IMR-90 (cell line): Measurements from ENCODE around the gene PAK5.

ENCODE experiments used
- BHLHE40 ChIP-seq: fragments of 150-350 bp; IDR thresholded peaks from 2 replicates; pipeline ENCODE4 v1.6.1; 2016; ENCODE audit warnings: mild to moderate bottlenecking, low read depth, low read length
- MAFK ChIP-seq: IDR thresholded peaks from 2 replicates; pipeline ENCODE4 v1.6.1; 2012; ENCODE audit warnings: low read depth, low read length, improper control_type of control experiment
- MXI1 ChIP-seq: IDR thresholded peaks from 2 replicates; pipeline ENCODE4 v1.6.1; 2012; ENCODE audit warnings: low read depth, mild to moderate bottlenecking, low read length, moderate library complexity, borderline replicate concordance
- POLR2A ChIP-seq: IDR thresholded peaks from 2 replicates; pipeline ENCODE4 v1.6.1; 2012; ENCODE audit warnings: mild to moderate bottlenecking, low read depth, low read length
- RAD21 ChIP-seq: IDR thresholded peaks from 2 replicates; pipeline ENCODE4 v1.6.1; 2012; ENCODE audit warnings: low read length, improper control_type of control experiment
- RCOR1 ChIP-seq: IDR thresholded peaks from 2 replicates; pipeline ENCODE4 v1.6.1; 2012; ENCODE audit warnings: mild to moderate bottlenecking, low read length, improper control_type of control experiment; ENCODE audit not compliant: insufficient replicate concordance
- SMC3 ChIP-seq: fragments of 150-350 bp; IDR thresholded peaks from 2 replicates; pipeline ENCODE4 v1.6.1; 2016; ENCODE audit warnings: low read depth, mild to moderate bottlenecking, antibody characterized with exemption, low read length, moderate library complexity
- USF2 ChIP-seq: fragments of 150-350 bp; IDR thresholded peaks from 2 replicates; pipeline ENCODE4 v1.6.1; 2017; ENCODE audit warnings: mild to moderate bottlenecking, antibody characterized with exemption, low read length, low read depth
- TF ChIP-seq, protein P1 (sequence below): conservative IDR thresholded peaks from 2 replicates; pipeline ENCODE4 v1.5.1; 2012; ENCODE audit warnings: mild to moderate bottlenecking, low read depth, low read length, improper control_type of control experiment

DNA sequence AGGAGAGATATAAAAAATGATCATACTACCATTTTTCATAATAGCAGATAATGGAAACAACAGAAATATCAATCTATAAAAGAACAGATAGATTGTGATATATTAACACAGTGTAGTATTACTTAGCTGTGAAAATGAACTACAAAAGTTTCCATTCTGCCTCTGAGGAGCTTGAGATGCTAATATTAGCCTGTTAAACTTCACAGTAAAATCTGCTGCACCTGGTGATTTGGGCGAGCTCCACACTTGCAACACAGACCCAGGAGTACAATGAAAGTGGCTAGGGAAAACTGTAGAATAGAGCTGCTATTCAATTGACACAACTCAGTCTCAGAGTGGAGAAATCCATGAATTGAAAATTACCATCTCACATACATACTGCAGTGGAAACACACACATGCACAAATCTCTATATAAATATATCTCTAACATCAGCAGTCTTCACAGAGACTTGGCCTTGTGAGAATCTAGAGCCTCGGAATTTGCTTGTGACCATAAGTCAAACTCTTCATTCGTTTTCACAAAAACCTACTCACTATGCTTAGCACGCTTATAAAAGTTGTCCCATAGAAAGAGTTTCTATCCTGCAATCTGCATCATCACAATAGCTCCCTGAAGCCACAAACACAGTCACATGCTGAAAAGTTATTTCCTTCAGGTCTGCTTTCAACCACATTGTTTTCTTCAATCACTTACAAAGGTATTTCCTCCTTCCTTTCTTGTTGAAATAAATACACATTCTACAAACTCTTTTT lies 133.0 kb downstream of the PAK5 start:
- TF ChIP-seq, protein P1, sequence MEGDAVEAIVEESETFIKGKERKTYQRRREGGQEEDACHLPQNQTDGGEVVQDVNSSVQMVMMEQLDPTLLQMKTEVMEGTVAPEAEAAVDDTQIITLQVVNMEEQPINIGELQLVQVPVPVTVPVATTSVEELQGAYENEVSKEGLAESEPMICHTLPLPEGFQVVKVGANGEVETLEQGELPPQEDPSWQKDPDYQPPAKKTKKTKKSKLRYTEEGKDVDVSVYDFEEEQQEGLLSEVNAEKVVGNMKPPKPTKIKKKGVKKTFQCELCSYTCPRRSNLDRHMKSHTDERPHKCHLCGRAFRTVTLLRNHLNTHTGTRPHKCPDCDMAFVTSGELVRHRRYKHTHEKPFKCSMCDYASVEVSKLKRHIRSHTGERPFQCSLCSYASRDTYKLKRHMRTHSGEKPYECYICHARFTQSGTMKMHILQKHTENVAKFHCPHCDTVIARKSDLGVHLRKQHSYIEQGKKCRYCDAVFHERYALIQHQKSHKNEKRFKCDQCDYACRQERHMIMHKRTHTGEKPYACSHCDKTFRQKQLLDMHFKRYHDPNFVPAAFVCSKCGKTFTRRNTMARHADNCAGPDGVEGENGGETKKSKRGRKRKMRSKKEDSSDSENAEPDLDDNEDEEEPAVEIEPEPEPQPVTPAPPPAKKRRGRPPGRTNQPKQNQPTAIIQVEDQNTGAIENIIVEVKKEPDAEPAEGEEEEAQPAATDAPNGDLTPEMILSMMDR: no peak
- TF ChIP-seq RAD21: no peak
- TF ChIP-seq BHLHE40: no peak
- no peak for TF ChIP-seq POLR2A
- no peak for TF ChIP-seq SMC3
- TF ChIP-seq MAFK: no peak
- TF ChIP-seq RCOR1: no peak
- no peak for TF ChIP-seq MXI1
- TF ChIP-seq USF2: no peak
